K562 (cell line): ENCODE data around the gene CSTPP1. TPM values are rescaled to one million over a fixed set of nuclear protein-coding genes. Genes with fewer than 3 reads are reported as not detected.

Experiments used
- ATAC-seq: fragments of 200-7000 bp; cut with Tn5 transposase; 3 replicates; pipeline ENCODE4 v1.9.1; 2020; ENCODE audit warnings: moderate library complexity
- BruUV-seq: library from RNA; stranded (reverse); fragments of 400-500 nt; replicated peaks from 2 replicates; lab custom pipeline; 2021; lab: Mats Ljungman, UMichigan
- CTCF ChIA-PET: fragments of 300-600 bp; formaldehyde crosslinking; extraction: SDS; loops from one replicate; lab custom pipeline; 2021; ENCODE audit warnings: low intra/inter-chr PET ratio; lab: Yijun Ruan, JAX
- POLR2A ChIA-PET: fragments of 300-600, 350-650 bp; sonication (Branson Sonifier 250); formaldehyde crosslinking; extraction: SDS; loops from one replicate; lab custom pipeline; 2021; ENCODE audit warnings: antibody characterized with exemption, inconsistent platforms; lab: Yijun Ruan, JAX
- DNase-seq, 4 experiments: peaks; one replicate each; pipeline versions ENCODE4 v3.0.0 to v3.0.0-alpha.2; 2011 to 2018; ENCODE audit warnings: low spot score in 3 of 4, mixed read lengths in 3 of 4; ENCODE audit errors: extremely low read depth in 1 of 4
- FAIRE-seq: peaks from 2 replicates; lab custom pipeline; 2011; peaks lifted over from hg19 to GRCh38; lab: Jason Lieb, UNC
- H2AFZ ChIP-seq: 2 replicates; pipeline ENCODE4 v1.6.0; 2011; ENCODE audit warnings: low read depth, low read length, control low read depth, inconsistent platforms
- H3K27ac ChIP-seq: fragments of 200-600 bp; 3 replicates; pipeline ENCODE4 v1.8.0; 2011; ENCODE audit warnings: low read depth, mild to moderate bottlenecking, control low read depth, inconsistent platforms, low read length, moderate library complexity, mixed read lengths; ENCODE audit errors: extremely low read depth
- H3K27me3 ChIP-seq, 2 experiments: fragments of 300-600 bp in 1 of 2; 2 replicates in 1 of 2; 3 replicates in 1 of 2; pipeline versions ENCODE4 v1.6.0 to v1.8.0; 2011; ENCODE audit warnings: inconsistent platforms in 2 of 2, low read length in 2 of 2, mild to moderate bottlenecking in 1 of 2, mixed read lengths in 1 of 2, moderate library complexity in 1 of 2; ENCODE audit not compliant: control insufficient read depth in 2 of 2, insufficient read depth in 2 of 2
- H3K36me3 ChIP-seq: fragments of 300-600 bp; 3 replicates; pipeline ENCODE4 v1.8.0; 2011; ENCODE audit warnings: mild to moderate bottlenecking, low read length, inconsistent platforms; ENCODE audit not compliant: control insufficient read depth, insufficient read depth
- H3K4me1 ChIP-seq, 2 experiments: fragments of 200-600 bp in 1 of 2; replicated peaks in 1 of 2; 2 replicates in 1 of 2; 3 replicates in 1 of 2; pipeline versions ENCODE4 v1.5.1 to v1.8.0; 2011; ENCODE audit warnings: inconsistent platforms in 2 of 2, low read length in 2 of 2, mild to moderate bottlenecking in 1 of 2, mixed read lengths in 1 of 2, moderate library complexity in 1 of 2; ENCODE audit not compliant: control insufficient read depth in 2 of 2, insufficient read depth in 2 of 2
- H3K4me2 ChIP-seq: 2 replicates; pipeline ENCODE4 v1.6.1; 2011; ENCODE audit warnings: low read length, control low read depth, inconsistent platforms, mixed read lengths; ENCODE audit not compliant: insufficient read depth
- H3K4me3 ChIP-seq: fragments of 200-600 bp; sonication (generic), shearing (Covaris generic); 2 replicates; pipeline ENCODE4 v1.5.1; 2016; ENCODE audit warnings: control low read depth, inconsistent platforms
- H3K79me2 ChIP-seq: fragments of 200-600 bp; 3 replicates; pipeline ENCODE4 v1.8.0; 2011; ENCODE audit warnings: low read length, inconsistent platforms; ENCODE audit not compliant: control insufficient read depth, insufficient read depth
- H3K9ac ChIP-seq, 2 experiments: 2 replicates each; pipeline versions ENCODE4 v1.6.0 to v1.6.1; 2011; ENCODE audit warnings: low read depth in 2 of 2, low read length in 2 of 2, control low read depth in 1 of 2, inconsistent platforms in 1 of 2, mild to moderate bottlenecking in 1 of 2, mixed read lengths in 1 of 2; ENCODE audit not compliant: insufficient read depth in 1 of 2
- H3K9me1 ChIP-seq: one replicate; pipeline ENCODE4 v1.6.0; 2011; ENCODE audit warnings: inconsistent platforms, mild to moderate bottlenecking, low read length, moderate library complexity; ENCODE audit not compliant: control insufficient read depth, insufficient read depth
- H3K9me3 ChIP-seq: replicated peaks from 2 replicates; pipeline ENCODE4 v1.5.1; 2011; ENCODE audit warnings: low read depth, low read length, inconsistent platforms; ENCODE audit not compliant: control insufficient read depth, insufficient read depth
- H4K20me1 ChIP-seq: replicated peaks from 2 replicates; pipeline ENCODE4 v1.6.1; 2011; ENCODE audit warnings: low read length, inconsistent platforms, mixed read lengths; ENCODE audit not compliant: control insufficient read depth, insufficient read depth
- CHD2 ChIP-seq: IDR thresholded peaks from 2 replicates; pipeline ENCODE4 v1.6.1; 2011; ENCODE audit warnings: low read depth, low read length
- FOXP1 ChIP-seq: sonication (generic); formaldehyde crosslinking; IDR thresholded peaks from 2 replicates; pipeline ENCODE4 v1.8.0; 2022; ENCODE audit warnings: mild to moderate bottlenecking, missing genetic modification reagents
- ILK ChIP-seq: fragments of 450-650 bp; IDR thresholded peaks from 2 replicates; pipeline ENCODE4 v1.6.1; 2016; ENCODE audit warnings: missing genetic modification characterization, low read depth, mild to moderate bottlenecking, missing compliant biosample characterization, moderate library complexity, borderline replicate concordance
- RBM25 ChIP-seq: fragments of 200-400 bp; formaldehyde crosslinking; IDR thresholded peaks from 2 replicates; pipeline ENCODE4 v1.6.1; 2018; ENCODE audit warnings: low read length, low read depth, moderate library complexity; ENCODE audit not compliant: severe bottlenecking
- SIN3B ChIP-seq: fragments of 450-650 bp; IDR thresholded peaks from 2 replicates; pipeline ENCODE4 v1.6.1; 2017; ENCODE audit warnings: low read depth, mild to moderate bottlenecking, moderate library complexity
- TAF1 ChIP-seq: IDR thresholded peaks from 2 replicates; pipeline ENCODE4 v1.6.1; 2011; ENCODE audit warnings: mild to moderate bottlenecking, low read length, moderate library complexity; ENCODE audit not compliant: insufficient read depth, control insufficient read depth, severe bottlenecking; ENCODE audit errors: extremely low read depth
- TBP ChIP-seq: optimal IDR thresholded peaks from 2 replicates; pipeline ENCODE3; 2011; ENCODE audit warnings: low read depth, low read length, improper control_type of control experiment
- ZNF311 ChIP-seq: fragments of 250-450 bp; sonication (Bioruptor Pico); IDR thresholded peaks from 2 replicates; pipeline ENCODE4 v1.4.0; 2020; ENCODE audit warnings: mild to moderate bottlenecking, moderate library complexity
- ZNF408 ChIP-seq: fragments of 250-450 bp; sonication (Bioruptor Pico); IDR thresholded peaks from 2 replicates; pipeline ENCODE4 v1.4.0; 2020; ENCODE audit warnings: low read depth, mild to moderate bottlenecking, moderate library complexity
- in situ Hi-C: fragments of 300-500 bp; cut with MboI; formaldehyde crosslinking; loops from 4 replicates; pipeline ENCODE4 v1.15.0; 2018; ENCODE audit warnings: inconsistent platforms, mixed read lengths
- intact Hi-C: fragments of 100-400 bp; cut with micrococcal nuclease; formaldehyde crosslinking; loops from 2 replicates; pipeline ENCODE4 v1.14.2; 2022
- polyA plus RNA-seq, 8 experiments: library from polyadenylated mRNA; depleted of rRNA in 4 of 8; stranded (reverse) in 5 of 8; unstranded in 3 of 8; fragments of >200 nt; fragmentation: Nextera tagmentation in 2 of 8; fragmentation: Illumina TruSeq in 1 of 8; extraction: Ambion mirVana in 2 of 8; extraction: Trizol in 1 of 8; gene quantifications; 2 replicates each; pipeline versions ENCODE4 v1.2.1 to v1.2.3, GENCODE V29; 2011 to 2014; ENCODE audit warnings: inconsistent platforms in 1 of 8, missing spikeins in 1 of 8
- total RNA-seq, 7 experiments: library from RNA; depleted of rRNA in 6 of 7; stranded (reverse); fragments of >200 nt in 6 of 7; fragmentation: Illumina TruSeq in 2 of 7; extraction: Trizol in 2 of 7; gene quantifications; 2 replicates each; pipeline versions ENCODE4 v1.2.1 to v1.2.3, GENCODE V29; 2011 to 2021; ENCODE audit warnings: low replicate concordance in 1 of 7
- TF ChIP-seq, protein P1 (sequence below): fragments of 450-650 bp; IDR thresholded peaks from 2 replicates; pipeline ENCODE4 v1.6.1; 2016; ENCODE audit warnings: missing biosample characterization, missing genetic modification characterization
- TF ChIP-seq, protein P2 (sequence below): fragments of 450-650 bp; IDR thresholded peaks from 2 replicates; pipeline ENCODE4 v1.6.1; 2016; ENCODE audit warnings: low read depth, mild to moderate bottlenecking, moderate library complexity
- TF ChIP-seq, protein P3 (sequence below), 2 experiments: IDR thresholded peaks; 2 replicates each; pipeline ENCODE4 v1.6.1; 2011; ENCODE audit warnings: borderline replicate concordance in 1 of 2, control low read depth in 1 of 2, low read depth in 1 of 2, low read length in 1 of 2, mild to moderate bottlenecking in 1 of 2, mixed read lengths in 1 of 2, moderate library complexity in 1 of 2; ENCODE audit not compliant: insufficient read depth in 1 of 2, insufficient read length in 1 of 2, poor library complexity in 1 of 2, severe bottlenecking in 1 of 2; ENCODE audit errors: extremely low read depth in 1 of 2

CSTPP1 gene
- total and polyA plus RNA-seq, 9 of the 15 experiments (the other 6 are each of a cell fraction or from before 2014, with no cell fraction given): 6.5 to 17.8 (median 9.2) TPM

DNA sequence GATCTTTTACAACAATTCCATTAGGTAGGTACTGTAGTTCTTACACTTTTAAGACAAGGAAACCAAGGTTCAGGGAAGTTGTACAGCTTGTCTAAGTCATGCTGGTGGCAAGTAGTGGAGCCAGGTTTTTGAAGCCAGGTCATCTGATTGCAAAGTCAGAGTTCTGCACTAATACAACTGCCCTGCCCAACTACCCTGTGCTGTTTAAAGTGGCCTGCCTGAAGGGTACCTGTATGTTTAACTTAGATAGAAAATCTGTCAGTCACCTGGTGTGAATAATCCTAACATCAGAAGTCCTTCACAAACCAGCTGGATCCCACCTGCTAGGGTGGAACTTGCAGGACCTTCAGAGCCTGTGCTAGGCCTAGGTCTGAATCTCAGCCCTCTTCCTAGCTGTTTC lies 195.9 kb downstream of the CSTPP1 start:
- BruUV-seq: no TSS peak
- H3K36me3 ChIP-seq: no peaks in the 10 kb centered on the region

More for the DNA sequence above, 195.9 kb downstream of the CSTPP1 start:
- no peak overlapping the region for H2AFZ ChIP-seq
- H3K9me3 ChIP-seq: no peaks in the 10 kb centered on the region
- in situ Hi-C loops: loop anchor here (10.0 kb wide), 1 partner anchor 388 kb away; no protein-coding TSS in a partner anchor
- no peak for TF ChIP-seq CHD2
- TF ChIP-seq, protein P1, sequence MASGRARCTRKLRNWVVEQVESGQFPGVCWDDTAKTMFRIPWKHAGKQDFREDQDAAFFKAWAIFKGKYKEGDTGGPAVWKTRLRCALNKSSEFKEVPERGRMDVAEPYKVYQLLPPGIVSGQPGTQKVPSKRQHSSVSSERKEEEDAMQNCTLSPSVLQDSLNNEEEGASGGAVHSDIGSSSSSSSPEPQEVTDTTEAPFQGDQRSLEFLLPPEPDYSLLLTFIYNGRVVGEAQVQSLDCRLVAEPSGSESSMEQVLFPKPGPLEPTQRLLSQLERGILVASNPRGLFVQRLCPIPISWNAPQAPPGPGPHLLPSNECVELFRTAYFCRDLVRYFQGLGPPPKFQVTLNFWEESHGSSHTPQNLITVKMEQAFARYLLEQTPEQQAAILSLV (tag): no peak
- no peak for TF ChIP-seq TBP
- TF ChIP-seq FOXP1 (CRISPR knock-in tag): no peak
- no peak for TF ChIP-seq ZNF311 (CRISPR knock-in tag)
- no peak for TF ChIP-seq SIN3B
- no peak for TF ChIP-seq ILK (tag)
- TF ChIP-seq TAF1: no peak
- TF ChIP-seq ZNF408 (CRISPR knock-in tag): no peak
- TF ChIP-seq RBM25: no peak
- TF ChIP-seq, protein P2, sequence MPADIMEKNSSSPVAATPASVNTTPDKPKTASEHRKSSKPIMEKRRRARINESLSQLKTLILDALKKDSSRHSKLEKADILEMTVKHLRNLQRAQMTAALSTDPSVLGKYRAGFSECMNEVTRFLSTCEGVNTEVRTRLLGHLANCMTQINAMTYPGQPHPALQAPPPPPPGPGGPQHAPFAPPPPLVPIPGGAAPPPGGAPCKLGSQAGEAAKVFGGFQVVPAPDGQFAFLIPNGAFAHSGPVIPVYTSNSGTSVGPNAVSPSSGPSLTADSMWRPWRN: no peak
- TF ChIP-seq, protein P3, sequence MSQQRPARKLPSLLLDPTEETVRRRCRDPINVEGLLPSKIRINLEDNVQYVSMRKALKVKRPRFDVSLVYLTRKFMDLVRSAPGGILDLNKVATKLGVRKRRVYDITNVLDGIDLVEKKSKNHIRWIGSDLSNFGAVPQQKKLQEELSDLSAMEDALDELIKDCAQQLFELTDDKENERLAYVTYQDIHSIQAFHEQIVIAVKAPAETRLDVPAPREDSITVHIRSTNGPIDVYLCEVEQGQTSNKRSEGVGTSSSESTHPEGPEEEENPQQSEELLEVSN (IDR thresholded peaks at IDR 0.05; ENCODE audit: borderline replicate concordance in 1 of 2, extremely low read depth in 1 of 2, insufficient read depth in 1 of 2, insufficient read length in 1 of 2, low read depth in 1 of 2, low read length in 1 of 2, poor library complexity in 1 of 2, severe bottlenecking in 1 of 2): no peak
- ATAC-seq (no peak), FAIRE-seq (no peak), DNase-seq (no peak)
- H3K9me1 ChIP-seq: no peaks in the 10 kb centered on the region
- no peaks in the 10 kb centered on the region; the same call in 1 of the 2 replicates for H4K20me1 ChIP-seq
- ChIA-PET CTCF (no interaction called here), POLR2A (interaction anchor here (1.0 kb wide), 1 partner anchor 10 kb away, joined by 5 read pairs; no protein-coding TSS in a partner anchor)
- H3K4me1 ChIP-seq: peaks cover 0 to 6% of the 10 kb centered on the region in 2 experiments; a peak in 2 of 5 replicates
- no peaks in the 10 kb centered on the region; a peak in 1 of 5 replicates for H3K27me3 ChIP-seq
- H3K27ac ChIP-seq: no peak overlapping the region
- H3K79me2 ChIP-seq: no peaks in the 10 kb centered on the region
- no peak overlapping the region for H3K9ac ChIP-seq
- intact Hi-C loops: no loop called here
- H3K4me3 ChIP-seq: no peak overlapping the region
- H3K4me2 ChIP-seq: no peak overlapping the region
